Activated CD4-positive, alpha-beta T cell treated with anti-CD3 and anti-CD28 coated beads, Interleukin-2, amount 10 ng/mL, durations not matched to agents 7 days and 5 days (primary cell): ENCODE measurements around the gene GAS2L2. TPM values are rescaled to one million over a fixed set of nuclear protein-coding genes. Genes with fewer than 3 reads are reported as not detected.
A peak's percentile ranks its signal among the peaks of the same experiment; 100 is the strongest.
"Not testable (repeated sequence)": the region's sequence is repeated elsewhere in the genome, so short reads cannot be mapped to it uniquely, and the experiment has no call there.

Experiments
- CTCF ChIA-PET: fragments of 350-600 bp; sonication (Branson Sonifier 250); formaldehyde crosslinking; loops from one replicate; lab custom pipeline; 2021; ENCODE audit warnings: antibody characterized with exemption; lab: Charles Lee
- POLR2A ChIA-PET: fragments of 350-600 bp; sonication (Branson Sonifier 250); formaldehyde crosslinking; loops from one replicate; lab custom pipeline; 2021; ENCODE audit warnings: antibody characterized with exemption; lab: Charles Lee
- DNase-seq: peaks from one replicate; pipeline ENCODE4 v3.0.0-alpha.2; 2020
- H3K27ac Mint-ChIP-seq: one replicate; pipeline ENCODE4 v1.8.0; 2021; ENCODE audit warnings: mild to moderate bottlenecking, moderate library complexity, mixed read lengths
- H3K27me3 Mint-ChIP-seq: one replicate; pipeline ENCODE4 v1.8.0; 2021; ENCODE audit warnings: mixed read lengths
- H3K36me3 Mint-ChIP-seq: one replicate; pipeline ENCODE4 v1.8.0; 2021; ENCODE audit warnings: low read depth, mixed read lengths
- H3K4me1 Mint-ChIP-seq: one replicate; pipeline ENCODE4 v1.8.0; 2021; ENCODE audit warnings: mixed read lengths
- H3K4me3 Mint-ChIP-seq: one replicate; pipeline ENCODE4 v1.8.0; 2021; ENCODE audit warnings: mild to moderate bottlenecking, moderate library complexity, mixed read lengths
- H3K9me3 Mint-ChIP-seq: one replicate; pipeline ENCODE4 v1.8.0; 2021; ENCODE audit warnings: mixed read lengths
- total RNA-seq, 2 experiments: library from RNA; stranded (reverse); gene quantifications; one replicate each; pipeline ENCODE4 v1.2.3, GENCODE V29; 2021

Gene GAS2L2
- total RNA-seq, 2 experiments from 2014 or later, result not detected

GRCh38 chr17:35766903-35767510, 14.0 kb upstream of the GAS2L2 start:
- H3K9me3 Mint-ChIP-seq, result no peaks in the 10 kb centered on the region
- H3K4me3 Mint-ChIP-seq, result no peak overlapping the region
- CTCF ChIA-PET, result interaction anchor here (1.0 to 1.2 kb wide), 2 partner anchors 38 to 41 kb away, joined by 3 to 4 read pairs; no protein-coding TSS in a partner anchor
- POLR2A ChIA-PET, result no interaction called here
- no peak overlapping the region for H3K27ac Mint-ChIP-seq
- H3K27me3 Mint-ChIP-seq, result peaks cover 4% of the 10 kb centered on the region
- H3K36me3 Mint-ChIP-seq, result no peaks in the 10 kb centered on the region
- peaks cover 11% of the 10 kb centered on the region for H3K4me1 Mint-ChIP-seq
- peak; percentile 45 for DNase-seq

GRCh38 chr17:35766489-35766877, 13.4 kb upstream of the GAS2L2 start:
- H3K27me3 Mint-ChIP-seq, result no peaks in the 10 kb centered on the region
- ChIA-PET CTCF (interaction anchor here (1.0 to 1.2 kb wide), 2 partner anchors 39 to 42 kb away, joined by 3 to 4 read pairs; no protein-coding TSS in a partner anchor), POLR2A (no interaction called here)
- no peaks in the 10 kb centered on the region for H3K9me3 Mint-ChIP-seq
- DNase-seq, result no peak
- peaks cover 11% of the 10 kb centered on the region for H3K4me1 Mint-ChIP-seq
- no peak overlapping the region for H3K4me3 Mint-ChIP-seq
- H3K27ac Mint-ChIP-seq, result no peak overlapping the region
- no peaks in the 10 kb centered on the region for H3K36me3 Mint-ChIP-seq

- no peaks in the 10 kb centered on the region for H3K36me3 Mint-ChIP-seq
- H3K27ac Mint-ChIP-seq, result no peak overlapping the region
- no peaks in the 10 kb centered on the region for H3K27me3 Mint-ChIP-seq
- ChIA-PET CTCF (interaction anchor here (0.8 to 3.2 kb wide), 3 partner anchors 39 to 554 kb away, joined by 4 to 44 read pairs (median 17); partner anchors contain the start of gene TAF15), POLR2A (no interaction called here)
- no peaks in the 10 kb centered on the region for H3K9me3 Mint-ChIP-seq
- DNase-seq, result no peak
- H3K4me3 Mint-ChIP-seq, result no peak overlapping the region
- peaks cover 11% of the 10 kb centered on the region for H3K4me1 Mint-ChIP-seq
Measured at GRCh38 chr17:35765756-35766488, 12.9 kb upstream of the GAS2L2 start.

GRCh38 chr17:35765086-35765710, 12.2 kb upstream of the GAS2L2 start:
- POLR2A ChIA-PET, result no interaction called here
- no peaks in the 10 kb centered on the region for H3K36me3 Mint-ChIP-seq

GRCh38 chr17:35764123-35764991, 11.3 kb upstream of the GAS2L2 start:
- Mint-ChIP-seq H3K4me3 (peak overlapping the region; percentile 78), H3K27ac (peak overlapping the region; percentile 74), H3K36me3 (no peaks in the 10 kb centered on the region), H3K4me1 (peaks cover 11% of the 10 kb centered on the region), H3K27me3 (no peaks in the 10 kb centered on the region), H3K9me3 (no peaks in the 10 kb centered on the region)
- ChIA-PET CTCF (interaction anchor here (0.6 to 3.2 kb wide), 31 partner anchors 8 to 626 kb away, joined by 3 to 44 read pairs (median 4); partner anchors contain the start of genes MMP28, RASL10B and TAF15), POLR2A (interaction anchor here (2.1 kb wide), 1 partner anchor 44 kb away, joined by 21 read pairs; the partner anchor contains the start of gene TAF15)
- DNase-seq, result peak; percentile 82

More at GRCh38 chr17:35765086-35765710, 12.2 kb upstream of the GAS2L2 start:
- H3K27ac Mint-ChIP-seq, result peak overlapping the region; percentile 74
- no peaks in the 10 kb centered on the region for H3K27me3 Mint-ChIP-seq
- DNase-seq, result no peak
- H3K4me3 Mint-ChIP-seq, result peak overlapping the region; percentile 78
- H3K9me3 Mint-ChIP-seq, result no peaks in the 10 kb centered on the region
- CTCF ChIA-PET, result interaction anchor here (0.8 to 3.2 kb wide), 7 partner anchors 10 to 554 kb away, joined by 4 to 44 read pairs (median 17); partner anchors contain the start of genes MMP28 and TAF15
- peaks cover 11% of the 10 kb centered on the region for H3K4me1 Mint-ChIP-seq

GRCh38 chr17:35763767-35764122, 10.7 kb upstream of the GAS2L2 start:
- Mint-ChIP-seq H3K9me3 (no peaks in the 10 kb centered on the region), H3K27ac (no peak overlapping the region), H3K4me3 (peak overlapping the region; percentile 78), H3K36me3 (no peaks in the 10 kb centered on the region), H3K27me3 (no peaks in the 10 kb centered on the region), H3K4me1 (peaks cover 11% of the 10 kb centered on the region)
- ChIA-PET CTCF (interaction anchor here (0.7 to 3.2 kb wide), 30 partner anchors 9 to 626 kb away, joined by 3 to 44 read pairs (median 5); partner anchors contain the start of genes CCL16, MMP28 and TAF15), POLR2A (interaction anchor here (2.1 kb wide), 1 partner anchor 45 kb away, joined by 21 read pairs; the partner anchor contains the start of gene TAF15)
- DNase-seq, result no peak

GRCh38 chr17:35761601-35762000, 8.6 kb upstream of the GAS2L2 start:
- no peak overlapping the region for H3K4me3 Mint-ChIP-seq
- peaks cover 11% of the 10 kb centered on the region for H3K4me1 Mint-ChIP-seq
- no peaks in the 10 kb centered on the region for H3K36me3 Mint-ChIP-seq
- no peaks in the 10 kb centered on the region for H3K27me3 Mint-ChIP-seq
- CTCF ChIA-PET, result interaction anchor here (0.7 to 1.2 kb wide), 4 partner anchors 16 to 92 kb away, joined by 3 to 5 read pairs (median 3); partner anchors contain the start of gene TAF15
- DNase-seq, result no peak
- H3K27ac Mint-ChIP-seq, result no peak overlapping the region
- POLR2A ChIA-PET, result no interaction called here
- no peaks in the 10 kb centered on the region for H3K9me3 Mint-ChIP-seq

- Mint-ChIP-seq H3K4me3 (no peak within 1 kb of the TSS), H3K9me3 (no peaks in the 10 kb centered on the region), H3K4me1 (peaks cover 11% of the 10 kb centered on the region), H3K36me3 (no peaks in the 10 kb centered on the region), H3K27ac (no peak within 1 kb of the TSS), H3K27me3 (no peaks in the 10 kb centered on the region)
- CTCF ChIA-PET, result interaction anchor here (0.5 to 2.4 kb wide), 5 partner anchors 13 to 388 kb away, joined by 3 to 12 read pairs (median 3); no protein-coding TSS in a partner anchor
- POLR2A ChIA-PET, result no interaction called here
- DNase-seq, result no peak
Measured at GRCh38 chr17:35760587-35760986, 7.5 kb upstream of the GAS2L2 start, which contains the start of gene C17orf50. TSS of gene C17orf50 (plus strand) at chr17:35760887. CDS start at chr17:35760942, 55 bp downstream.

GRCh38 chr17:35757243-35757642, 4.2 kb upstream of the GAS2L2 start:
- Mint-ChIP-seq H3K4me1 (no peaks in the 10 kb centered on the region), H3K36me3 (no peaks in the 10 kb centered on the region), H3K4me3 (no peak overlapping the region), H3K9me3 (no peaks in the 10 kb centered on the region), H3K27me3 (no peaks in the 10 kb centered on the region), H3K27ac (no peak overlapping the region)
- DNase-seq, result no peak
- ChIA-PET POLR2A (no interaction called here), CTCF (interaction anchor here (3.5 kb wide), 1 partner anchor 9 kb away, joined by 14 read pairs; no protein-coding TSS in a partner anchor)

- no peaks in the 10 kb centered on the region for H3K36me3 Mint-ChIP-seq
- H3K27ac Mint-ChIP-seq, result no peak overlapping the region
- H3K4me1 Mint-ChIP-seq, result peaks cover 14% of the 10 kb centered on the region
- DNase-seq, result no peak
- no peak overlapping the region for H3K4me3 Mint-ChIP-seq
- no peaks in the 10 kb centered on the region for H3K9me3 Mint-ChIP-seq
- CTCF ChIA-PET, result interaction anchor here (1.1 to 1.4 kb wide), 2 partner anchors 17 to 29 kb away, joined by 3 to 4 read pairs; no protein-coding TSS in a partner anchor
- peaks cover 31% of the 10 kb centered on the region for H3K27me3 Mint-ChIP-seq
- POLR2A ChIA-PET, result no interaction called here
Measured at GRCh38 chr17:35752471-35752870, 568 bp downstream of the GAS2L2 start.

GRCh38 chr17:35751541-35751940, 1.5 kb downstream of the GAS2L2 start:
- H3K4me3 Mint-ChIP-seq, DNase-seq, H3K36me3 Mint-ChIP-seq, H3K27ac Mint-ChIP-seq, H3K9me3 Mint-ChIP-seq, POLR2A ChIA-PET: not testable (repeated sequence)
- CTCF ChIA-PET, result interaction anchor here (0.6 to 3.0 kb wide), 3 partner anchors 12 to 287 kb away, joined by 3 to 13 read pairs (median 4); no protein-coding TSS in a partner anchor
- peaks cover 14% of the 10 kb centered on the region for H3K4me1 Mint-ChIP-seq
- H3K27me3 Mint-ChIP-seq, result peaks cover 32% of the 10 kb centered on the region
